ENCODE measurements around the gene ADCY1.

The ADCY1 gene

GRCh38 chr7:45625714-45626440, 51.7 kb downstream of the ADCY1 start:
- DNase-seq (ENCODE audit: low spot score) = no peak

GRCh38 chr7:45626441-45627430, 52.6 kb downstream of the ADCY1 start:
- DNase-seq (ENCODE audit: low spot score) = no peak

- no peak for DNase-seq (ENCODE audit: low spot score)
Observed at GRCh38 chr7:45627691-45628456, 53.7 kb downstream of the ADCY1 start.

- no peak for DNase-seq (ENCODE audit: low spot score)
Observed at GRCh38 chr7:45631569-45631968, 57.4 kb downstream of the ADCY1 start.

GRCh38 chr7:45636733-45637132, 62.6 kb downstream of the ADCY1 start:
- DNase-seq (ENCODE audit: low spot score) = no peak

- no peak for DNase-seq (ENCODE audit: low spot score)
Observed at GRCh38 chr7:45638916-45639315, 64.7 kb downstream of the ADCY1 start.

- DNase-seq (ENCODE audit: low spot score) = no peak
Observed at GRCh38 chr7:45642044-45642443, 67.9 kb downstream of the ADCY1 start.

GRCh38 chr7:45643630-45644029, 69.5 kb downstream of the ADCY1 start:
- DNase-seq (ENCODE audit: low spot score) = no peak

- no peak for DNase-seq (ENCODE audit: low spot score)
Observed at GRCh38 chr7:45644237-45644636, 70.1 kb downstream of the ADCY1 start.

- no peak for DNase-seq (ENCODE audit: low spot score)
Observed at GRCh38 chr7:45645141-45645969, 71.2 kb downstream of the ADCY1 start.

GRCh38 chr7:45646207-45646821, 72.1 kb downstream of the ADCY1 start:
- DNase-seq (ENCODE audit: low spot score) = no peak

- peak; percentile 69 for DNase-seq (ENCODE audit: low spot score)
Observed at GRCh38 chr7:45646996-45647825, 73.0 kb downstream of the ADCY1 start.

GRCh38 chr7:45647967-45648670, 74.0 kb downstream of the ADCY1 start:
- no peak for DNase-seq (ENCODE audit: low spot score)

- no peak for DNase-seq (ENCODE audit: low spot score)
Observed at GRCh38 chr7:45648671-45648995, 74.5 kb downstream of the ADCY1 start.

- DNase-seq (ENCODE audit: low spot score) = no peak
Observed at GRCh38 chr7:45649560-45650346, 75.6 kb downstream of the ADCY1 start.

- peak; percentile 1 for DNase-seq (ENCODE audit: low spot score)
Observed at GRCh38 chr7:45650404-45651394, 76.5 kb downstream of the ADCY1 start.

- peak; percentile 2 for DNase-seq (ENCODE audit: low spot score)
Observed at GRCh38 chr7:45651540-45651939, 77.4 kb downstream of the ADCY1 start.

Data from AG20443 (cell line).